ENCODE data around the gene EVA1A.
"Not testable (repeated sequence)": the region's sequence is repeated elsewhere in the genome, so short reads cannot be mapped to it uniquely, and the experiment has no call there.

EVA1A gene

DNA sequence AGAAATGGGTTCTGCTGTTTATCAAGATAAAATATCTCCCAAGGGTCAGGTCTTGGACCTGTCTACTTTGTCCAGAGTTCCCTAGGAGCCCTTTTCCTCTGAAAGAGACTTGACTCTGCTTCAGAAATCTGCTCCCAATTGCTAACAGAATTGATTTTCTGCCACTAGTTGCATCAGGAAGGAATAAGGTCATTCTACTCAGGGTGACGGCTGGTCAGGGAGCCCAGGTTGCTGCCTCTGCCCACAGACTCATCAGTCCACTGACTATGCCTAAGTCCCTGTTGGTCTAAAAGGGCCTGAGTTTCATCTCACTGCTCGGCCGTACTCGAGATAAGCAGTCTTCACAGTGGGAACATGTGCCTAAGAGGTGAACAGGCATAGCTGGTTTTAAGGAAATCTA, 61.2 kb downstream of the EVA1A start:
- H3K4me3 ChIP-seq, result no peak overlapping the region
- peak overlapping the region in 1 of 21 experiments; percentile 21 for H3K27ac ChIP-seq

DNA sequence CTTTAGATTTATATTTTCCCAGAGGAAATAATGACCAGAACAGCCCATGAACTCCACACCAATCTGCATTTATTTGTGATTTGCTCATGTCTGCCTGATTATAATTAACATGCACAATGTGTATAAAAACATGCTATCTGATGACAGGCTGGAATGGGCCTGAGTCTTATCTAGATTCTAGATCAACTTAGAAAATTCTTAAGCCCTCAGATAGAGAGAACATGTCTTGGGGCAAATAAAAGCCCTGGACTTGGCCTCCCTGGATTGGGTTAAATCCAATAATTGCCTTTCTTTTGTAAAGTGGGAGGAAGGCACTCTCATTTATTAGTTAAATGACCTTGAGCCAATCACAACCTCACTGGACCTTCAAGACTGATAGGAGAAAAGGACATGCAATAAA, 61.8 kb downstream of the EVA1A start:
- Histone ChIP-seq H3K27ac (no peak overlapping the region), H3K4me3 (no peak overlapping the region)

DNA sequence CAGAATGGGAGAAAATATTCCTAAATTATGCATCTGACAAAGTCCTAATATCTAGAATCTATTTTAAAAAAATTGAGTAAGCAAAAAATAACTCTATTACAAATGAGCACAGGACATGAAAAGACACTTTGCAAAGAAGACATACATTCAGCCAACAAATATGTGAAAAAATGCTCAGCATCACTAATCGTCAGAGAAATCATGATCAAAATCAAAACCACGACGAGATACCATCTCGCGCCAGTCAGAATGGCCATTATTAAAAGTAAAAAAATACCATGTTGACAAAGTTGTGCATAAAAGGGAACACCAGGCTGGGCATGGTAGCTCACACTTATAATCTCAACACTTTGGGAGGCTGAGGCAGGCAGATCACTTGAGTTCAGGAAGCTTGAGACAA, 63.5 kb downstream of the EVA1A start:
- Histone ChIP-seq H3K27ac (no peak overlapping the region), H3K4me3 (no peak overlapping the region)

- no peak overlapping the region for H3K27ac ChIP-seq
- H3K4me3 ChIP-seq, result no peak overlapping the region
Observed at GRCh38 chr2:75495862-75496261, 64.9 kb downstream of the EVA1A start.

GRCh38 chr2:75494137-75494769, 66.5 kb downstream of the EVA1A start:
- H3K27ac ChIP-seq, result no peak overlapping the region
- H3K4me3 ChIP-seq, result no peak overlapping the region

DNA sequence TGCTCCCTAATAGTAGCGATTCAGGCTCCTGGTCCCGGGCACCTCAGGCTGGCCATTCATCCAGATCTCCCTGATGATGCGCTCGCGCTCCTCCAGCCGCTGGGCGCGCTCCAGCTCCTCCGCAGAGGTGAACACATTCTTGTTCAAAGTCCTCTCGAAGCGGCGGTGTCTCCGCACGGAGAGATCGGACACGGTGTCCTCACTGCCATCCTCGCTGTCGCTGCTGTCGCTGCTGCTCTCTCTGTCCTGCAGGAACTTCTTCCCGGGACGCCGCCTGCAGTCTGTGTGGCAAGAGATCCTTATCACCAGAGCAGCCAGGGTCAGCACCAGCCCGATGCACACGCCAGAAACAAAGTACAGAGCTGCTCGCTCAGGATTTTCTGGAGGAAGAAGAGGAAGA, 67.5 kb downstream of the EVA1A start:
- no peak overlapping the region for H3K27ac ChIP-seq
- H3K4me3 ChIP-seq, result no peak overlapping the region

GRCh38 chr2:75491129-75491753, 69.5 kb downstream of the EVA1A start:
- no peak overlapping the region for H3K27ac ChIP-seq
- H3K4me3 ChIP-seq, result no peak overlapping the region

GRCh38 chr2:75489721-75490120, 71.0 kb downstream of the EVA1A start:
- Histone ChIP-seq H3K4me3 (no peak overlapping the region), H3K27ac (no peak overlapping the region)

DNA sequence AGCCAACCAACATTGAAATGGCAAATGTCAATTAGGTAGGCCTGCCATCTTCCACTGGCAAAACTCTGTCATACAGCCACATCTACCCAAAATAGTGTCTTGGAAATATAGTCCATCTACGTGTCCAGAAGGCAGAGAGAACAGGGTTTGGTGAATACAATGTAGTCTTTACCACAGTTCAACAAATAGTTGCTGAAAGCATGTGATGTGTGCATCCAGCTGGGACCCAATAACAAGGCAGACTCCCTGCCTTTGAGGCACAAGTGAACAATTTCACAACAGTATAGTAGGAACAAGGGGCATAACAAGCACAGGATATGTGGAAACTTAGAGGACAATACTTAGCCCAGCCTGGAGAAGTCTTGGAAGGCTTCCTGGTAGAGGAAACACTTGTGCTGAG, 72.6 kb downstream of the EVA1A start:
- no peak overlapping the region for H3K27ac ChIP-seq
- no peak overlapping the region for H3K4me3 ChIP-seq

DNA sequence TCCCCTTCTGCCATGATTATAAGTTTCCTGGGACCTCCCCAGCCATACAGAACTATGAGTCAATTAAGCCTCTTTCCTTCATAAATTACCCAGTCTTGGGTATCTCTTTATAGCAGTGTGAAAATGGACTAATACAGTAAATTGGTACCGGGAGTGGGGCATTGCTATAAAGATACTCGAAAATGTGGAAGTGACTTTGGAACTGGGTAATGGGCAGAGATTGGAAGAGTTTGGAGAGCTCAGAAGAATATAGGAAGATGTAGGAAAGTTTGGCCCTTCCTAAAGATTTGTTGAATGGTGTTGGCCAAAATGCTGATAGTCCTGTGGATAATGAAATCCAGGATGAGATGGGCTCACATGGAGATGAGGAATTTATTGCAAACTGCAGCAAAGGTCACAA, 74.0 kb downstream of the EVA1A start:
- H3K27ac ChIP-seq, H3K4me3 ChIP-seq: not testable (repeated sequence)

- Histone ChIP-seq H3K4me3 (no peak overlapping the region), H3K27ac (no peak overlapping the region)
Observed at GRCh38 chr2:75484840-75485239, 75.9 kb downstream of the EVA1A start.

DNA sequence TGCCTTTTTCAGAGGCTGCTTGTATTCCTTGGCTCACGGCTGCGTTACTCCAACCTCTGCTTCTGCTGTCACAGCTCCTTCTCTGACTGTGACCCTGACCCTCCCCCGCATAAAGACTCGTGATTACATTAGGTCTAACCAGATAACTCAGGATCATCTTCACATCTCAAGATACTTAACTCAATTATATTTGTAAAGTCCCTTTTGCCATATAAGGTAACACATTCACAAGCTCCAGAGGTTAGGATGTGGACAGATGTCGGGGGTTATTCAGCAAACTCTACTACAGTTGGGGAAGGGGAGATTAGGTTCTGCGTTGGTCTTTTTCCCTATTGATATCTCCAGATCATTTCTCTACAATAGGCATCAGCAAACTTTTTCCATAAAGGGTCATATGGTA, 76.9 kb downstream of the EVA1A start:
- no peak overlapping the region for H3K27ac ChIP-seq
- H3K4me3 ChIP-seq, result no peak overlapping the region

- no peak overlapping the region for H3K27ac ChIP-seq
- H3K4me3 ChIP-seq, result no peak overlapping the region
Observed at GRCh38 chr2:75482398-75482797, 78.3 kb downstream of the EVA1A start.

- Histone ChIP-seq H3K4me3 (no peak overlapping the region), H3K27ac (no peak overlapping the region)
Observed at GRCh38 chr2:75480971-75481836, 79.5 kb downstream of the EVA1A start.

DNA sequence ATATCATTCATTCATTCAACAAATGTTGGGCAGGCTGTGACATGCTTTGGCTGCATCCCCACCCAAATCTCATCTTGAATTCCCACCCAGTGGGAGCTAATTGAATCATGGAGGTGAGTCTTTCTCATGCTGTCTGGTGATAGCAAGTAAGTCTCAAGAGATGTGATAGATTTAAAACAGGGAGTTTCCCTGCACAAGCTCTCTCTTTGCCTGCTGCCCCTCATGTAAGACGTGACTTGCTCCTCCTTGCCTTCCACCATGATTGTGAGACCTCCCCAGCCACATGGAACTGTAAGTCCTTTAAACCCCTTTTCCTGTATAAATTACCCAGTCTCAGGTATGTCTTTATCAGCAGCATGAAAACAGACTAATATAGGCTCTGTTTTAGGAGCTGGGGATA, 83.0 kb downstream of the EVA1A start:
- not testable (repeated sequence) for H3K4me3 ChIP-seq, H3K27ac ChIP-seq

GRCh38 chr2:75476761-75477160, 84.0 kb downstream of the EVA1A start:
- H3K27ac ChIP-seq, result no peak overlapping the region
- no peak overlapping the region for H3K4me3 ChIP-seq

- H3K27ac ChIP-seq, result no peak overlapping the region
- no peak overlapping the region for H3K4me3 ChIP-seq
Observed at GRCh38 chr2:75475976-75476375, 84.8 kb downstream of the EVA1A start.

DNA sequence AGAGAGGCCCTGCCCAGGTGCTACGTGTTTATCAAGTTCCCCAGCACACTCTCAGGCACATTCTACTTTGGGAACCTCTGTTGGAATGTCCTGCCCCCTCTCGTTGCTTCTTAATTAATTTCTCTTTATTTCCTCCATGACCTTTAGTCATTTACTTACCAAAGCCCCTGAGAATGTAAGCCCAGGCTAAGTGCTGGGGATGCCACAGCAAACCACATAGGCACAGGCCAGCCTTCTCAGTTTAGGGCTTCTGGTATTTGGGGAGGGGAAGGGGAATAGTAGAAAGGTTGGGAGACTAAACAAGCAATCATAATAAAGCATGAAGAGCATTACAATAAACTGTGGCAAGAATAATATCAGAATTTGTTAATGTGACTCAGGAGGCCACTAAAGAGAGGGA, 85.7 kb downstream of the EVA1A start:
- Histone ChIP-seq H3K4me3 (no peak overlapping the region), H3K27ac (no peak overlapping the region)

DNA sequence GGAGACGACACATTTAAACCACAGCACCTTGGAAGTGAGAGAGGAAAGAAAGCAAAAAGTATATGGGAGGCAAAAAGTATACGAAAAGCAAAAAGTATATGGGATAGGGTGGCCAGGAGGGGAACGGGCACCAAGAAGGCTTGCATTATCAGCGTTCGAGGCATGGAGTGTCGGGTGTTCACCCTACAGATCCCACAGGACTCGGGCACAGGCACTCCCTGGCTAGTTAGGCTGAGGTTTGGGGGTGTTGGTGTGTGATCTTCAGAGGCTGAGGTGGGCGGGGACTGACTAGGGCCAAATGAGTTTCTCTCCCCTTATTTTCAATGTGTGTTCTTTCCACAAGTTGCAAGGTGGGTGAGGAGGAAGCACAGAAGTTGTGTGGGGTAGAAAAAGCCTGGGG, 86.6 kb downstream of the EVA1A start:
- Histone ChIP-seq H3K27ac (no peak overlapping the region), H3K4me3 (no peak overlapping the region)

GRCh38 chr2:75466708-75467311, 93.9 kb downstream of the EVA1A start:
- Histone ChIP-seq H3K4me3 (no peak overlapping the region), H3K27ac (no peak overlapping the region)
